K562 (cell line): ENCODE measurements around the gene TAF8. TPM values are rescaled to one million over a fixed set of nuclear protein-coding genes. Genes with fewer than 3 reads are reported as not detected.
A peak's percentile ranks its signal among the peaks of the same experiment; 100 is the strongest.

Experiments
- ATAC-seq: fragments of 200-7000 bp; cut with Tn5 transposase; 3 replicates; pipeline ENCODE4 v1.9.1; 2020; ENCODE audit warnings: moderate library complexity
- BruUV-seq: library from RNA; stranded (reverse); fragments of 400-500 nt; replicated peaks from 2 replicates; lab custom pipeline; 2021; lab: Mats Ljungman, UMichigan
- CTCF ChIA-PET: fragments of 300-600 bp; formaldehyde crosslinking; extraction: SDS; loops from one replicate; lab custom pipeline; 2021; ENCODE audit warnings: low intra/inter-chr PET ratio; lab: Yijun Ruan, JAX
- POLR2A ChIA-PET: fragments of 300-600, 350-650 bp; sonication (Branson Sonifier 250); formaldehyde crosslinking; extraction: SDS; loops from one replicate; lab custom pipeline; 2021; ENCODE audit warnings: antibody characterized with exemption, inconsistent platforms; lab: Yijun Ruan, JAX
- DNase-seq, 4 experiments: peaks; one replicate each; pipeline versions ENCODE4 v3.0.0 to v3.0.0-alpha.2; 2011 to 2018; ENCODE audit warnings: low spot score in 3 of 4, mixed read lengths in 3 of 4; ENCODE audit errors: extremely low read depth in 1 of 4
- FAIRE-seq: peaks from 2 replicates; lab custom pipeline; 2011; peaks lifted over from hg19 to GRCh38; lab: Jason Lieb, UNC
- H2AFZ ChIP-seq: 2 replicates; pipeline ENCODE4 v1.6.0; 2011; ENCODE audit warnings: low read depth, low read length, control low read depth, inconsistent platforms
- H3K27ac ChIP-seq: fragments of 200-600 bp; 3 replicates; pipeline ENCODE4 v1.8.0; 2011; ENCODE audit warnings: low read depth, mild to moderate bottlenecking, control low read depth, inconsistent platforms, low read length, moderate library complexity, mixed read lengths; ENCODE audit errors: extremely low read depth
- H3K27me3 ChIP-seq, 2 experiments: fragments of 300-600 bp in 1 of 2; 2 replicates in 1 of 2; 3 replicates in 1 of 2; pipeline versions ENCODE4 v1.6.0 to v1.8.0; 2011; ENCODE audit warnings: inconsistent platforms in 2 of 2, low read length in 2 of 2, mild to moderate bottlenecking in 1 of 2, mixed read lengths in 1 of 2, moderate library complexity in 1 of 2; ENCODE audit not compliant: control insufficient read depth in 2 of 2, insufficient read depth in 2 of 2
- H3K36me3 ChIP-seq: fragments of 300-600 bp; 3 replicates; pipeline ENCODE4 v1.8.0; 2011; ENCODE audit warnings: mild to moderate bottlenecking, low read length, inconsistent platforms; ENCODE audit not compliant: control insufficient read depth, insufficient read depth
- H3K4me1 ChIP-seq, 2 experiments: fragments of 200-600 bp in 1 of 2; replicated peaks in 1 of 2; 2 replicates in 1 of 2; 3 replicates in 1 of 2; pipeline versions ENCODE4 v1.5.1 to v1.8.0; 2011; ENCODE audit warnings: inconsistent platforms in 2 of 2, low read length in 2 of 2, mild to moderate bottlenecking in 1 of 2, mixed read lengths in 1 of 2, moderate library complexity in 1 of 2; ENCODE audit not compliant: control insufficient read depth in 2 of 2, insufficient read depth in 2 of 2
- H3K4me2 ChIP-seq: 2 replicates; pipeline ENCODE4 v1.6.1; 2011; ENCODE audit warnings: low read length, control low read depth, inconsistent platforms, mixed read lengths; ENCODE audit not compliant: insufficient read depth
- H3K4me3 ChIP-seq: fragments of 200-600 bp; sonication (generic), shearing (Covaris generic); 2 replicates; pipeline ENCODE4 v1.5.1; 2016; ENCODE audit warnings: control low read depth, inconsistent platforms
- H3K79me2 ChIP-seq: fragments of 200-600 bp; 3 replicates; pipeline ENCODE4 v1.8.0; 2011; ENCODE audit warnings: low read length, inconsistent platforms; ENCODE audit not compliant: control insufficient read depth, insufficient read depth
- H3K9ac ChIP-seq, 2 experiments: 2 replicates each; pipeline versions ENCODE4 v1.6.0 to v1.6.1; 2011; ENCODE audit warnings: low read depth in 2 of 2, low read length in 2 of 2, control low read depth in 1 of 2, inconsistent platforms in 1 of 2, mild to moderate bottlenecking in 1 of 2, mixed read lengths in 1 of 2; ENCODE audit not compliant: insufficient read depth in 1 of 2
- H3K9me1 ChIP-seq: one replicate; pipeline ENCODE4 v1.6.0; 2011; ENCODE audit warnings: inconsistent platforms, mild to moderate bottlenecking, low read length, moderate library complexity; ENCODE audit not compliant: control insufficient read depth, insufficient read depth
- H3K9me3 ChIP-seq: replicated peaks from 2 replicates; pipeline ENCODE4 v1.5.1; 2011; ENCODE audit warnings: low read depth, low read length, inconsistent platforms; ENCODE audit not compliant: control insufficient read depth, insufficient read depth
- H4K20me1 ChIP-seq: replicated peaks from 2 replicates; pipeline ENCODE4 v1.6.1; 2011; ENCODE audit warnings: low read length, inconsistent platforms, mixed read lengths; ENCODE audit not compliant: control insufficient read depth, insufficient read depth
- BRCA1 ChIP-seq, 2 experiments: fragments of 450-650 bp in 1 of 2; sonication (generic) in 1 of 2; formaldehyde crosslinking in 1 of 2; IDR thresholded peaks; 2 replicates each; pipeline versions ENCODE4 v1.5.0 to v1.6.1; 2017 to 2020; ENCODE audit warnings: mild to moderate bottlenecking in 1 of 2, missing genetic modification reagents in 1 of 2
- DACH1 ChIP-seq: fragments of 450-650 bp; IDR thresholded peaks from 2 replicates; pipeline ENCODE4 v1.6.1; 2018; ENCODE audit not compliant: partially characterized antibody
- FIP1L1 ChIP-seq: fragments of 200-400 bp; formaldehyde crosslinking; IDR thresholded peaks from 2 replicates; pipeline ENCODE4 v1.6.1; 2018; ENCODE audit warnings: mild to moderate bottlenecking, low read depth, low read length; ENCODE audit not compliant: poor library complexity, severe bottlenecking
- FOS ChIP-seq: IDR thresholded peaks from 3 replicates; pipeline ENCODE4 v1.6.1; 2011; ENCODE audit not compliant: insufficient read length; ENCODE audit errors: extremely low read depth
- FOXA3 ChIP-seq, 2 experiments: fragments of 450-650 bp in 1 of 2; sonication (generic) in 1 of 2; formaldehyde crosslinking; IDR thresholded peaks in 1 of 2; conservative IDR thresholded peaks in 1 of 2; 2 replicates each; pipeline versions ENCODE4 v1.4.0 to v1.8.0; 2020 to 2022; ENCODE audit warnings: mild to moderate bottlenecking in 2 of 2, missing genetic modification reagents in 1 of 2
- HLTF ChIP-seq: fragments of 450-650 bp; IDR thresholded peaks from 2 replicates; pipeline ENCODE4 v1.6.1; 2016
- RAD21 ChIP-seq, 2 experiments: fragments of 250-450 bp in 1 of 2; fragments of 450-650 bp in 1 of 2; sonication (Bioruptor Pico) in 1 of 2; formaldehyde crosslinking in 1 of 2; IDR thresholded peaks in 1 of 2; conservative IDR thresholded peaks in 1 of 2; 2 replicates each; pipeline versions ENCODE4 v1.4.0 to v1.8.0; 2020 to 2022; ENCODE audit warnings: mild to moderate bottlenecking in 2 of 2, moderate library complexity in 1 of 2
- SP1 ChIP-seq: sonication (generic); formaldehyde crosslinking; IDR thresholded peaks from 2 replicates; pipeline ENCODE4 v1.8.1; 2022; ENCODE audit warnings: mild to moderate bottlenecking, missing genetic modification reagents
- SRSF7 ChIP-seq: fragments of 200-400 bp; formaldehyde crosslinking; optimal IDR thresholded peaks from 2 replicates; pipeline ENCODE3; 2017; ENCODE audit warnings: mild to moderate bottlenecking, low read depth, low read length
- U2AF2 ChIP-seq: fragments of 200-400 bp; formaldehyde crosslinking; optimal IDR thresholded peaks from 2 replicates; pipeline ENCODE3; 2017; ENCODE audit warnings: low read depth, mild to moderate bottlenecking, low read length
- WGBS: fragments of 100-300 bp; shearing (Covaris generic); methylation state at CpG from one replicate; pipeline ENCODE4 v1.1.6; 2016; ENCODE audit warnings: low coverage, mixed read lengths; ENCODE audit not compliant: insufficient coverage; ENCODE audit errors: missing lambda C conversion rate; 5-methylcytosine and 5-hydroxymethylcytosine counted together
- in situ Hi-C: fragments of 300-500 bp; cut with MboI; formaldehyde crosslinking; loops from 4 replicates; pipeline ENCODE4 v1.15.0; 2018; ENCODE audit warnings: inconsistent platforms, mixed read lengths
- intact Hi-C: fragments of 100-400 bp; cut with micrococcal nuclease; formaldehyde crosslinking; loops from 2 replicates; pipeline ENCODE4 v1.14.2; 2022
- polyA plus RNA-seq, 8 experiments: library from polyadenylated mRNA; depleted of rRNA in 4 of 8; stranded (reverse) in 5 of 8; unstranded in 3 of 8; fragments of >200 nt; fragmentation: Nextera tagmentation in 2 of 8; fragmentation: Illumina TruSeq in 1 of 8; extraction: Ambion mirVana in 2 of 8; extraction: Trizol in 1 of 8; gene quantifications; 2 replicates each; pipeline versions ENCODE4 v1.2.1 to v1.2.3, GENCODE V29; 2011 to 2014; ENCODE audit warnings: inconsistent platforms in 1 of 8, missing spikeins in 1 of 8
- total RNA-seq, 7 experiments: library from RNA; depleted of rRNA in 6 of 7; stranded (reverse); fragments of >200 nt in 6 of 7; fragmentation: Illumina TruSeq in 2 of 7; extraction: Trizol in 2 of 7; gene quantifications; 2 replicates each; pipeline versions ENCODE4 v1.2.1 to v1.2.3, GENCODE V29; 2011 to 2021; ENCODE audit warnings: low replicate concordance in 1 of 7
- TF ChIP-seq, protein P1 (sequence below): sonication (generic); formaldehyde crosslinking; IDR thresholded peaks from 2 replicates; pipeline ENCODE4 v1.8.1; 2023; ENCODE audit warnings: mild to moderate bottlenecking, missing genetic modification reagents
- TF ChIP-seq, protein P2 (sequence below), 2 experiments: fragments of 450-650 bp; IDR thresholded peaks; 2 replicates each; pipeline ENCODE4 v1.6.1; 2016
- TF ChIP-seq, protein P3 (sequence below), 2 experiments: fragments of 450-650 bp in 1 of 2; IDR thresholded peaks; 2 replicates each; pipeline ENCODE4 v1.6.1; 2011 to 2017; ENCODE audit warnings: low read depth in 2 of 2, antibody characterized with exemption in 1 of 2, borderline replicate concordance in 1 of 2, low read length in 1 of 2, mild to moderate bottlenecking in 1 of 2, mixed read lengths in 1 of 2; ENCODE audit not compliant: control insufficient read depth in 1 of 2

The TAF8 gene
- total and polyA plus RNA-seq, 9 of the 15 experiments (the other 6 are each of a cell fraction or from before 2014, with no cell fraction given): 29.4 to 84.0 (median 52.6) TPM

DNA sequence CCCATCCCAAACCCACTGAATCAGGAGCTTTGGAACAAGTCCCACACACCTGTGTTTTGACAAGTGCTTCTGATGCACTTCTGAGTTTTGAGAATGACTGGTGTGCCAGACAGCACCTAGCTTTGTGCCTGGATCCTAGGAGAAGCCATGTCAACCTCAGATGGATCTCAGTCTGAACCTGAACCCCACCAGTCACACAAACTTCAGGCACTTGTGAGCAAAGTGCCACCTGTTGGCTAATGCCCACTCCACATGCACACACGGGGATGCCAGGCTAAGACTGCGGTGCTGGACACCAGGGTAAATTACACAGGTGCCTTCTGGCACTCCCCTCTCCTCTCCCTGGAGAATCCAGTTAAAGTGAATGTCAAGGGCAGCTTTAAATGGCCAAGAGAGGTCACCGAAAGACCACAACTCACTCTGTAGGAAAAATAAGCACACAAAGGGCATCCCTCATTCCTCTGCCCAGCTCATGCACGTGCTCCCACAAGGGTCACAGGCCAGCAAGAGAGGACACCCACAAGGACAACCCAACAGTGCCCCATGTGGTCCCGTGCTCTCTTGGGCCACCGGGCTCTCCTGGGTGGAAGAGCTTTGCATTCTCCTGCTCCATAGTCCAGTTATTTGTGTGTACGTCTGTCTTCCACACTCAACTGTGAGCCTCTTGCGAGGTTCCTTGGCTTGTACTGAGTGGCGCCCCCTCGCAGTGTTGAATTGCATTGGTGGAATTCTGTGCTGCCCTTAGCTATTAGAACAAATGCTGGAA, 45.6 kb downstream of the TAF8 start:
- Histone ChIP-seq H3K36me3 (no peaks in the 10 kb centered on the region), H3K4me2 (no peak overlapping the region; the same call in 1 of the 2 replicates), H3K9me1 (no peaks in the 10 kb centered on the region), H3K4me1 (peaks cover 57 to 58% of the 10 kb centered on the region in 2 experiments), H4K20me1 (no peaks in the 10 kb centered on the region), H3K9me3 (no peaks in the 10 kb centered on the region), H3K27me3 (no peaks in the 10 kb centered on the region), H3K79me2 (no peaks in the 10 kb centered on the region), H3K4me3 (no peak overlapping the region), H3K9ac (peak overlapping the region in 1 of 2 experiments; percentile 39; a peak in 1 of 4 replicates), H2AFZ (peak overlapping the region; percentile 80), H3K27ac (no peak overlapping the region)
- in situ Hi-C loops (no loop called here), intact Hi-C loops (no loop called here)
- ATAC-seq (peak; percentile 12), DNase-seq (peak in 1 of 4 experiments; percentile 70), FAIRE-seq (no peak)
- BruUV-seq: no TSS peak
- ChIA-PET POLR2A (interaction anchor here (0.6 to 5.6 kb wide), 9 partner anchors 8 to 1076 kb away, joined by 3 to 48 read pairs (median 4); no protein-coding TSS in a partner anchor), CTCF (no interaction called here)
- WGBS: 39% methylated on average over 10 of the region's 10 CpGs
- no peak for TF ChIP-seq FOXA3 (CRISPR knock-in tag; conservative IDR thresholded peaks at IDR 0.05 in 1 of 2, IDR thresholded peaks at IDR 0.05 in 1 of 2)
- TF ChIP-seq FIP1L1: no peak
- TF ChIP-seq, protein P1, sequence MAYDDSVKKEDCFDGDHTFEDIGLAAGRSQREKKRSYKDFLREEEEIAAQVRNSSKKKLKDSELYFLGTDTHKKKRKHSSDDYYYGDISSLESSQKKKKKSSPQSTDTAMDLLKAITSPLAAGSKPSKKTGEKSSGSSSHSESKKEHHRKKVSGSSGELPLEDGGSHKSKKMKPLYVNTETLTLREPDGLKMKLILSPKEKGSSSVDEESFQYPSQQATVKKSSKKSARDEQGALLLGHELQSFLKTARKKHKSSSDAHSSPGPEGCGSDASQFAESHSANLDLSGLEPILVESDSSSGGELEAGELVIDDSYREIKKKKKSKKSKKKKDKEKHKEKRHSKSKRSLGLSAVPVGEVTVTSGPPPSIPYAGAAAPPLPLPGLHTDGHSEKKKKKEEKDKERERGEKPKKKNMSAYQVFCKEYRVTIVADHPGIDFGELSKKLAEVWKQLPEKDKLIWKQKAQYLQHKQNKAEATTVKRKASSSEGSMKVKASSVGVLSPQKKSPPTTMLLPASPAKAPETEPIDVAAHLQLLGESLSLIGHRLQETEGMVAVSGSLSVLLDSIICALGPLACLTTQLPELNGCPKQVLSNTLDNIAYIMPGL (CRISPR knock-in tag): no peak
- TF ChIP-seq, protein P2, sequence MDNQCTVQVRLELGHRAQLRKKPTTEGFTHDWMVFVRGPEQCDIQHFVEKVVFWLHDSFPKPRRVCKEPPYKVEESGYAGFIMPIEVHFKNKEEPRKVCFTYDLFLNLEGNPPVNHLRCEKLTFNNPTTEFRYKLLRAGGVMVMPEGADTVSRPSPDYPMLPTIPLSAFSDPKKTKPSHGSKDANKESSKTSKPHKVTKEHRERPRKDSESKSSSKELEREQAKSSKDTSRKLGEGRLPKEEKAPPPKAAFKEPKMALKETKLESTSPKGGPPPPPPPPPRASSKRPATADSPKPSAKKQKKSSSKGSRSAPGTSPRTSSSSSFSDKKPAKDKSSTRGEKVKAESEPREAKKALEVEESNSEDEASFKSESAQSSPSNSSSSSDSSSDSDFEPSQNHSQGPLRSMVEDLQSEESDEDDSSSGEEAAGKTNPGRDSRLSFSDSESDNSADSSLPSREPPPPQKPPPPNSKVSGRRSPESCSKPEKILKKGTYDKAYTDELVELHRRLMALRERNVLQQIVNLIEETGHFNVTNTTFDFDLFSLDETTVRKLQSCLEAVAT (IDR thresholded peaks at IDR 0.05): no peak
- TF ChIP-seq, protein P3, sequence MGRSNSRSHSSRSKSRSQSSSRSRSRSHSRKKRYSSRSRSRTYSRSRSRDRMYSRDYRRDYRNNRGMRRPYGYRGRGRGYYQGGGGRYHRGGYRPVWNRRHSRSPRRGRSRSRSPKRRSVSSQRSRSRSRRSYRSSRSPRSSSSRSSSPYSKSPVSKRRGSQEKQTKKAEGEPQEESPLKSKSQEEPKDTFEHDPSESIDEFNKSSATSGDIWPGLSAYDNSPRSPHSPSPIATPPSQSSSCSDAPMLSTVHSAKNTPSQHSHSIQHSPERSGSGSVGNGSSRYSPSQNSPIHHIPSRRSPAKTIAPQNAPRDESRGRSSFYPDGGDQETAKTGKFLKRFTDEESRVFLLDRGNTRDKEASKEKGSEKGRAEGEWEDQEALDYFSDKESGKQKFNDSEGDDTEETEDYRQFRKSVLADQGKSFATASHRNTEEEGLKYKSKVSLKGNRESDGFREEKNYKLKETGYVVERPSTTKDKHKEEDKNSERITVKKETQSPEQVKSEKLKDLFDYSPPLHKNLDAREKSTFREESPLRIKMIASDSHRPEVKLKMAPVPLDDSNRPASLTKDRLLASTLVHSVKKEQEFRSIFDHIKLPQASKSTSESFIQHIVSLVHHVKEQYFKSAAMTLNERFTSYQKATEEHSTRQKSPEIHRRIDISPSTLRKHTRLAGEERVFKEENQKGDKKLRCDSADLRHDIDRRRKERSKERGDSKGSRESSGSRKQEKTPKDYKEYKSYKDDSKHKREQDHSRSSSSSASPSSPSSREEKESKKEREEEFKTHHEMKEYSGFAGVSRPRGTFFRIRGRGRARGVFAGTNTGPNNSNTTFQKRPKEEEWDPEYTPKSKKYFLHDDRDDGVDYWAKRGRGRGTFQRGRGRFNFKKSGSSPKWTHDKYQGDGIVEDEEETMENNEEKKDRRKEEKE (IDR thresholded peaks at IDR 0.05; ENCODE audit: borderline replicate concordance in 1 of 2, control insufficient read depth in 1 of 2, low read depth in 2 of 2, low read length in 1 of 2): no peak
- no peak for TF ChIP-seq U2AF2
- TF ChIP-seq HLTF: no peak
- TF ChIP-seq SP1 (CRISPR knock-in tag): no peak
- TF ChIP-seq FOS: no peak
- no peak for TF ChIP-seq DACH1
- peak in 1 of 2 experiments; percentile 35; a peak in 2 of 4 replicates for TF ChIP-seq RAD21 (CRISPR knock-in tag; conservative IDR thresholded peaks at IDR 0.05 in 1 of 2, IDR thresholded peaks at IDR 0.05 in 1 of 2)
- no peak for TF ChIP-seq BRCA1 (IDR thresholded peaks at IDR 0.05)
- no peak for TF ChIP-seq BRCA1 (CRISPR knock-in tag; IDR thresholded peaks at IDR 0.05)
- TF ChIP-seq SRSF7: no peak
